NB4 (cell line): ENCODE results near the gene RPS6KC1.

Experiments used
- DNase-seq: peaks from one replicate; pipeline ENCODE4 v3.0.0; 2010; ENCODE audit warnings: low read depth
- H3K4me3 ChIP-seq: one replicate; pipeline ENCODE4 v1.5.1; 2011; ENCODE audit warnings: mild to moderate bottlenecking, low read depth, low read length, moderate library complexity
- MAX ChIP-seq: IDR thresholded peaks from 2 replicates; pipeline ENCODE4 v1.6.1; 2011; ENCODE audit warnings: low read depth, low read length
- MYC ChIP-seq: IDR thresholded peaks from 2 replicates; pipeline ENCODE4 v1.6.1; 2011; ENCODE audit warnings: low read depth, low read length
- POLR2A ChIP-seq: IDR thresholded peaks from 2 replicates; pipeline ENCODE4 v1.6.1; 2011; ENCODE audit warnings: mild to moderate bottlenecking; ENCODE audit not compliant: insufficient read length; ENCODE audit errors: extremely low read depth
- TF ChIP-seq, protein P1 (sequence below): IDR thresholded peaks from one replicate; pipeline ENCODE4 v1.5.1; 2012; ENCODE audit warnings: low read depth, low read length

The RPS6KC1 gene

DNA sequence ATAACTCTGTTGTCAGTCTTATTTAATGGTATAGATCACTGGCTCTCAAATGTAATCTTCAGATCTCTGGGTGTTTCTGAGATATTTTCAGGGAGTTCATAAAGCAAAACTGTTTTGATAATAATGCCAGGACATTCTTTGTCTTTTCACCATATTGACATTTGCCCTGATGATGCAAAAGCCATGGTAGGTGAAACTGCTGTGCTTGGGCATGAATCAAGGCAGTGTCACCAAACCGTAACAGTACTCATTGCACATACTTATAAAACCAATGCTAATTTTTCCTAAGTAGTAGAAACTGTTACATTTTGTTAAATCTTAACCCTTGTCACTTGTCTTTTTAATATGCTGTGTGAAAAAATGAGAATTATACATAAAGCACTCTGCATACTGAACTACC is 76.0 kb downstream of the RPS6KC1 start:
- TF ChIP-seq, protein P1, sequence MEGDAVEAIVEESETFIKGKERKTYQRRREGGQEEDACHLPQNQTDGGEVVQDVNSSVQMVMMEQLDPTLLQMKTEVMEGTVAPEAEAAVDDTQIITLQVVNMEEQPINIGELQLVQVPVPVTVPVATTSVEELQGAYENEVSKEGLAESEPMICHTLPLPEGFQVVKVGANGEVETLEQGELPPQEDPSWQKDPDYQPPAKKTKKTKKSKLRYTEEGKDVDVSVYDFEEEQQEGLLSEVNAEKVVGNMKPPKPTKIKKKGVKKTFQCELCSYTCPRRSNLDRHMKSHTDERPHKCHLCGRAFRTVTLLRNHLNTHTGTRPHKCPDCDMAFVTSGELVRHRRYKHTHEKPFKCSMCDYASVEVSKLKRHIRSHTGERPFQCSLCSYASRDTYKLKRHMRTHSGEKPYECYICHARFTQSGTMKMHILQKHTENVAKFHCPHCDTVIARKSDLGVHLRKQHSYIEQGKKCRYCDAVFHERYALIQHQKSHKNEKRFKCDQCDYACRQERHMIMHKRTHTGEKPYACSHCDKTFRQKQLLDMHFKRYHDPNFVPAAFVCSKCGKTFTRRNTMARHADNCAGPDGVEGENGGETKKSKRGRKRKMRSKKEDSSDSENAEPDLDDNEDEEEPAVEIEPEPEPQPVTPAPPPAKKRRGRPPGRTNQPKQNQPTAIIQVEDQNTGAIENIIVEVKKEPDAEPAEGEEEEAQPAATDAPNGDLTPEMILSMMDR: no peak
- no peak for TF ChIP-seq POLR2A
- no peak for TF ChIP-seq MYC
- TF ChIP-seq MAX: no peak
- no peak for DNase-seq
- no peak overlapping the region for H3K4me3 ChIP-seq

GRCh38 chr1:213131851-213132655 is 81.0 kb downstream of the RPS6KC1 start:
- TF ChIP-seq POLR2A (no peak), MAX (no peak), MYC (no peak)
- TF ChIP-seq, protein P1: no peak
- no peak for DNase-seq
- no peak overlapping the region for H3K4me3 ChIP-seq

- TF ChIP-seq MAX: no peak
- TF ChIP-seq, protein P1: no peak
- no peak for TF ChIP-seq MYC
- no peak for TF ChIP-seq POLR2A
- H3K4me3 ChIP-seq: no peak overlapping the region
- no peak for DNase-seq
These were observed 84.5 kb downstream of the RPS6KC1 start for GRCh38 chr1:213135572-213135971.

GRCh38 chr1:213136190-213136917 is 85.3 kb downstream of the RPS6KC1 start:
- TF ChIP-seq POLR2A: no peak
- TF ChIP-seq, protein P1: no peak
- no peak for TF ChIP-seq MYC
- no peak for TF ChIP-seq MAX
- no peak for DNase-seq
- H3K4me3 ChIP-seq: no peak overlapping the region

GRCh38 chr1:213138391-213138790 is 87.3 kb downstream of the RPS6KC1 start:
- DNase-seq: no peak
- no peak overlapping the region for H3K4me3 ChIP-seq
- TF ChIP-seq MAX (no peak), POLR2A (no peak)

DNA sequence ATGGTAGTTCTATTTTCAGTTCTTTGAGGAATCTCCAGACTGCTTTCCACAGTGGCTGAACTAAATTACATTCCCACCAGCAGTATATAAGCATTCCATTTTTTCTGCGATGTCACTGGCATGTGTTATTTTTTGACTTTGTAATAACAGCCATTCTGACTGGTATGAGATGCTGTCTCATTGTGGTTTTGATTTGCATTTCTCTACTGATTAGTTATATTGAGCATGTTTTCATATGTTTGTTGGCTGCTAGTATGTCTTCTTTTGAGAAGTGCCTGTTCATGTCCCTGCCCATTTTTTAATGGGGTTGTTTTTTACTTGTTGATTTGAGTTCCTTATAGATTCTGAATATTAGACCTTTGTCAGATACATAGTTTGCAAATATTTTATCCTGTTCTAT is 87.9 kb downstream of the RPS6KC1 start:
- no peak for DNase-seq
- no peak overlapping the region for H3K4me3 ChIP-seq
- TF ChIP-seq MAX (no peak), POLR2A (no peak), MYC (no peak)
- TF ChIP-seq, protein P1: no peak
